Measurements from ENCODE around the gene ANAPC13.
A peak's percentile ranks its signal among the peaks of the same experiment; 100 is the strongest.

Gene ANAPC13

GRCh38 chr3:134464689-134465365 lies 21.0 kb downstream of the ANAPC13 start:
- Histone ChIP-seq H3K4me3 (ENCODE audit: low read depth, low read length) (no peak overlapping the region), H3K27ac (peak overlapping the region; percentile 82)

GRCh38 chr3:134464064-134464688 lies 21.6 kb downstream of the ANAPC13 start:
- in situ Hi-C loops (cut with HindIII; ENCODE audit: low pct_ligation_motif_present, low sequenced_read_pairs): no loop called here
- Histone ChIP-seq H3K27ac (peak overlapping the region; percentile 82), H3K27me3 (replicated peaks) (no peaks in the 10 kb centered on the region), H3K4me3 (ENCODE audit: low read depth, low read length) (no peak overlapping the region), H3K36me3 (replicated peaks) (no peaks in the 10 kb centered on the region)
- TF ChIP-seq CTCF (IDR thresholded peaks at IDR 0.05; ENCODE audit: low read depth, low read length, missing control alignments): no peak
- peak; percentile 96 for DNase-seq

More at GRCh38 chr3:134464689-134465365, 21.0 kb downstream of the ANAPC13 start:
- no peaks in the 10 kb centered on the region for H3K27me3 ChIP-seq (replicated peaks)
- no peak for DNase-seq
- in situ Hi-C loops (cut with HindIII; ENCODE audit: low pct_ligation_motif_present, low sequenced_read_pairs): no loop called here
- H3K36me3 ChIP-seq (replicated peaks): no peaks in the 10 kb centered on the region
- peak; percentile 24 for TF ChIP-seq CTCF (IDR thresholded peaks at IDR 0.05; ENCODE audit: low read depth, low read length, missing control alignments)

- in situ Hi-C loops (cut with HindIII; ENCODE audit: low pct_ligation_motif_present, low sequenced_read_pairs): no loop called here
- no peak for DNase-seq
- TF ChIP-seq CTCF (IDR thresholded peaks at IDR 0.05; ENCODE audit: low read depth, low read length, missing control alignments): no peak
- Histone ChIP-seq H3K27ac (peak overlapping the region; percentile 82), H3K4me3 (ENCODE audit: low read depth, low read length) (no peak overlapping the region), H3K36me3 (replicated peaks) (no peaks in the 10 kb centered on the region), H3K27me3 (replicated peaks) (no peaks in the 10 kb centered on the region)
These were observed 22.1 kb downstream of the ANAPC13 start for GRCh38 chr3:134463676-134464063.

- Histone ChIP-seq H3K27me3 (replicated peaks) (no peaks in the 10 kb centered on the region), H3K36me3 (replicated peaks) (no peaks in the 10 kb centered on the region), H3K4me3 (ENCODE audit: low read depth, low read length) (no peak overlapping the region), H3K27ac (peak overlapping the region; percentile 82)
- DNase-seq: peak; percentile 29
- in situ Hi-C loops (cut with HindIII; ENCODE audit: low pct_ligation_motif_present, low sequenced_read_pairs): no loop called here
- no peak for TF ChIP-seq CTCF (IDR thresholded peaks at IDR 0.05; ENCODE audit: low read depth, low read length, missing control alignments)
These were observed 23.3 kb downstream of the ANAPC13 start for GRCh38 chr3:134462331-134462941.

- H3K27ac ChIP-seq: peak overlapping the region; percentile 82
- in situ Hi-C loops (cut with HindIII; ENCODE audit: low pct_ligation_motif_present, low sequenced_read_pairs): no loop called here
- peak; percentile 89 for DNase-seq
These were observed 24.8 kb downstream of the ANAPC13 start for GRCh38 chr3:134460965-134461364.

More at GRCh38 chr3:134460965-134461364, 24.8 kb downstream of the ANAPC13 start:
- no peak for TF ChIP-seq CTCF (IDR thresholded peaks at IDR 0.05; ENCODE audit: low read depth, low read length, missing control alignments)
- H3K4me3 ChIP-seq (ENCODE audit: low read depth, low read length): no peak overlapping the region
- H3K27me3 ChIP-seq (replicated peaks): no peaks in the 10 kb centered on the region
- H3K36me3 ChIP-seq (replicated peaks): no peaks in the 10 kb centered on the region
